NT2/D1 (cell line): ENCODE results near the gene ATXN7.

Experiments used
- SUZ12 ChIP-seq: IDR thresholded peaks from 2 replicates; pipeline ENCODE4 v1.6.1; 2011; ENCODE audit not compliant: insufficient read length, insufficient read depth; ENCODE audit errors: extremely low read depth
- YY1 ChIP-seq: IDR thresholded peaks from 2 replicates; pipeline ENCODE4 v1.6.1; 2011; ENCODE audit not compliant: insufficient read length, insufficient read depth
- ZNF274 ChIP-seq: IDR thresholded peaks from 2 replicates; pipeline ENCODE4 v1.6.1; 2011; ENCODE audit warnings: mild to moderate bottlenecking, low read depth, low read length

- no peak for TF ChIP-seq ZNF274
- TF ChIP-seq YY1: no peak
- TF ChIP-seq SUZ12: no peak
Measured at GRCh38 chr3:63895422-63896189, 31.9 kb downstream of the ATXN7 start.
